Stimulated activated CD4-positive, alpha-beta T cell treated with anti-CD3 and anti-CD28 coated beads, TNF-alpha, amount 100 ng/mL, for 24 hours (primary cell): ENCODE results near the gene BCAN.
A peak's percentile ranks its signal among the peaks of the same experiment; 100 is the strongest.
"Not testable (repeated sequence)": the region's sequence is repeated elsewhere in the genome, so short reads cannot be mapped to it uniquely, and the experiment has no call there.

ENCODE experiments used
- DNase-seq, 3 experiments: peaks; one replicate each; pipeline ENCODE4 v3.0.0-alpha.2; 2020; ENCODE audit warnings: low read depth in 3 of 3

BCAN gene

GRCh38 chr1:156641761-156642264, at the start of gene BCAN:
Gene BCAN, plus strand, starts transcription at chr1:156642117. Its CDS starts 3,938 bp downstream, at chr1:156646055.
- DNase-seq, result no peak

- no peak for DNase-seq
Measured at GRCh38 chr1:156592158-156592909, 49.6 kb upstream of the BCAN start.

- no peak for DNase-seq
Measured at GRCh38 chr1:156592910-156593660, 48.8 kb upstream of the BCAN start.

- DNase-seq, result no peak
Measured at GRCh38 chr1:156593661-156593989, 48.3 kb upstream of the BCAN start.

GRCh38 chr1:156594190-156594589, 47.7 kb upstream of the BCAN start:
- no peak for DNase-seq

- DNase-seq, result no peak
Measured at GRCh38 chr1:156595016-156595415, 46.9 kb upstream of the BCAN start.

- no peak for DNase-seq
Measured at GRCh38 chr1:156596426-156596825, 45.5 kb upstream of the BCAN start.

GRCh38 chr1:156598125-156598524, 43.8 kb upstream of the BCAN start:
- DNase-seq, result no peak

GRCh38 chr1:156598731-156599432, 43.0 kb upstream of the BCAN start:
- no peak for DNase-seq

GRCh38 chr1:156599811-156600210, 42.1 kb upstream of the BCAN start:
- no peak for DNase-seq

GRCh38 chr1:156600733-156601121, 41.2 kb upstream of the BCAN start:
- DNase-seq, result no peak

- peak; percentile 63 to 76 (median 66) for DNase-seq
Measured at GRCh38 chr1:156601122-156601830, 40.6 kb upstream of the BCAN start, which contains the start of gene GPATCH4. Gene GPATCH4, minus strand, starts transcription at chr1:156601479.

GRCh38 chr1:156601892-156602291, 40.0 kb upstream of the BCAN start:
- DNase-seq, result no peak

- no peak for DNase-seq
Measured at GRCh38 chr1:156602557-156602993, 39.3 kb upstream of the BCAN start.

GRCh38 chr1:156607344-156607743, 34.6 kb upstream of the BCAN start:
- DNase-seq, result not testable (repeated sequence)

GRCh38 chr1:156608036-156608674, 33.8 kb upstream of the BCAN start:
- peak in 2 of 3 experiments; percentile 39 to 43 for DNase-seq

GRCh38 chr1:156608981-156609380, 32.9 kb upstream of the BCAN start:
- peak in 2 of 3 experiments; percentile 45 to 50 for DNase-seq

- not testable (repeated sequence) for DNase-seq
Measured at GRCh38 chr1:156610072-156610471, 31.8 kb upstream of the BCAN start.

- no peak for DNase-seq
Measured at GRCh38 chr1:156612666-156613065, 29.3 kb upstream of the BCAN start.

GRCh38 chr1:156615946-156616345, 26.0 kb upstream of the BCAN start:
- no peak for DNase-seq

GRCh38 chr1:156616463-156616862, 25.5 kb upstream of the BCAN start:
- no peak for DNase-seq
